Endothelial cell (in vitro differentiated cells): ENCODE results near the gene HSPB1. TPM values are rescaled to one million over a fixed set of nuclear protein-coding genes. Genes with fewer than 3 reads are reported as not detected.
"Not testable (repeated sequence)": the region's sequence is repeated elsewhere in the genome, so short reads cannot be mapped to it uniquely, and the experiment has no call there.

Experiments
- DNase-seq: peaks from one replicate; pipeline ENCODE4 v3.0.0; 2021; ENCODE audit warnings: low spot score
- H3K27ac Mint-ChIP-seq: one replicate; pipeline ENCODE4 v1.8.0; 2021; ENCODE audit warnings: mixed read lengths, inconsistent platforms; ENCODE audit not compliant: unreplicated experiment
- H3K27me3 Mint-ChIP-seq: one replicate; pipeline ENCODE4 v1.8.0; 2021; ENCODE audit warnings: mild to moderate bottlenecking, moderate library complexity, mixed read lengths, inconsistent platforms; ENCODE audit not compliant: unreplicated experiment
- H3K36me3 Mint-ChIP-seq: one replicate; pipeline ENCODE4 v1.8.0; 2021; ENCODE audit warnings: mild to moderate bottlenecking, low read depth, mixed read lengths, inconsistent platforms; ENCODE audit not compliant: unreplicated experiment
- H3K4me1 Mint-ChIP-seq: one replicate; pipeline ENCODE4 v1.8.0; 2021; ENCODE audit warnings: mild to moderate bottlenecking, mixed read lengths, inconsistent platforms; ENCODE audit not compliant: unreplicated experiment
- H3K4me3 Mint-ChIP-seq: one replicate; pipeline ENCODE4 v1.8.0; 2021; ENCODE audit warnings: mild to moderate bottlenecking, mixed read lengths, inconsistent platforms; ENCODE audit not compliant: unreplicated experiment
- H3K9me3 Mint-ChIP-seq: one replicate; pipeline ENCODE4 v1.8.0; 2021; ENCODE audit warnings: mixed read lengths, inconsistent platforms; ENCODE audit not compliant: unreplicated experiment
- total RNA-seq: library from RNA; stranded (reverse); fragmentation: NEBNext Ultra II Directional; extraction: Animal tissue kit (Norgen Biotek cat#: 25700); gene quantifications from one replicate; pipeline ENCODE4 v1.2.1, GENCODE V29; 2021; ENCODE audit not compliant: unreplicated experiment
- TF ChIP-seq, protein P1 (sequence below): fragments of 200-600 bp; sonication (generic); IDR thresholded peaks from one replicate; pipeline ENCODE4 v1.5.0; 2021; ENCODE audit warnings: antibody characterized with exemption; ENCODE audit not compliant: unreplicated experiment

The HSPB1 gene
- total RNA-seq, 1 donor from 2014 or later = 581 TPM

GRCh38 chr7:76330261-76330660, 27.8 kb downstream of the HSPB1 start:
- Mint-ChIP-seq H3K4me3 (peak overlapping the region; percentile 20), H3K36me3 (peaks cover 32% of the 10 kb centered on the region), H3K9me3 (no peaks in the 10 kb centered on the region), H3K27ac (peak overlapping the region; percentile 80), H3K4me1 (peaks cover 45% of the 10 kb centered on the region), H3K27me3 (peaks cover 9% of the 10 kb centered on the region)
- TF ChIP-seq, protein P1, sequence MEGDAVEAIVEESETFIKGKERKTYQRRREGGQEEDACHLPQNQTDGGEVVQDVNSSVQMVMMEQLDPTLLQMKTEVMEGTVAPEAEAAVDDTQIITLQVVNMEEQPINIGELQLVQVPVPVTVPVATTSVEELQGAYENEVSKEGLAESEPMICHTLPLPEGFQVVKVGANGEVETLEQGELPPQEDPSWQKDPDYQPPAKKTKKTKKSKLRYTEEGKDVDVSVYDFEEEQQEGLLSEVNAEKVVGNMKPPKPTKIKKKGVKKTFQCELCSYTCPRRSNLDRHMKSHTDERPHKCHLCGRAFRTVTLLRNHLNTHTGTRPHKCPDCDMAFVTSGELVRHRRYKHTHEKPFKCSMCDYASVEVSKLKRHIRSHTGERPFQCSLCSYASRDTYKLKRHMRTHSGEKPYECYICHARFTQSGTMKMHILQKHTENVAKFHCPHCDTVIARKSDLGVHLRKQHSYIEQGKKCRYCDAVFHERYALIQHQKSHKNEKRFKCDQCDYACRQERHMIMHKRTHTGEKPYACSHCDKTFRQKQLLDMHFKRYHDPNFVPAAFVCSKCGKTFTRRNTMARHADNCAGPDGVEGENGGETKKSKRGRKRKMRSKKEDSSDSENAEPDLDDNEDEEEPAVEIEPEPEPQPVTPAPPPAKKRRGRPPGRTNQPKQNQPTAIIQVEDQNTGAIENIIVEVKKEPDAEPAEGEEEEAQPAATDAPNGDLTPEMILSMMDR = no peak
- no peak for DNase-seq

DNA sequence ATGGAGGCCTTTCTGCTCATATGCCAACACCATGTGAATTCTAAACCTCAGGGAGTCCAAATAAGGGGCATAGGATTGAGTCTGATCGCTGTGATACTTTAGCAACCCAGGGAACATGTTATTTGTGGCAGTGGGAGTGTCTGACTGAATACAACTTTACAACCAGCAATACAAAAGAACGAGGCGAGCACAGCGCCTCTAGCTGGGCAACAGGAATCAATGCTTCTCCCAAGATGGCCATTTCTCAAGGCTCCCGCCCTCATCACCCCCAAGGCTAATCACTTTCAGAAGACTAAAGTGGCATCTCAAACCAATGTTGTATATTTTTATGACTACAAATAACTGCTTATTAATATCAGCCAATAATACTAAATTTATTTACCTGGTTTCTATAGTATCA, 28.2 kb downstream of the HSPB1 start:
- DNase-seq = no peak

GRCh38 chr7:76332078-76332477, 29.6 kb downstream of the HSPB1 start:
- Mint-ChIP-seq H3K4me3 (peak overlapping the region; percentile 4), H3K9me3 (no peaks in the 10 kb centered on the region), H3K36me3 (peaks cover 30% of the 10 kb centered on the region), H3K27me3 (peaks cover 9% of the 10 kb centered on the region), H3K4me1 (peaks cover 45% of the 10 kb centered on the region), H3K27ac (peak overlapping the region; percentile 59)
- TF ChIP-seq, protein P1 = no peak
- DNase-seq = no peak

More for the DNA sequence above, 28.2 kb downstream of the HSPB1 start:
- Mint-ChIP-seq H3K4me1 (peaks cover 45% of the 10 kb centered on the region), H3K36me3 (peaks cover 32% of the 10 kb centered on the region), H3K4me3 (no peak overlapping the region), H3K27me3 (peaks cover 9% of the 10 kb centered on the region), H3K9me3 (no peaks in the 10 kb centered on the region), H3K27ac (no peak overlapping the region)
- TF ChIP-seq, protein P1 = no peak

DNA sequence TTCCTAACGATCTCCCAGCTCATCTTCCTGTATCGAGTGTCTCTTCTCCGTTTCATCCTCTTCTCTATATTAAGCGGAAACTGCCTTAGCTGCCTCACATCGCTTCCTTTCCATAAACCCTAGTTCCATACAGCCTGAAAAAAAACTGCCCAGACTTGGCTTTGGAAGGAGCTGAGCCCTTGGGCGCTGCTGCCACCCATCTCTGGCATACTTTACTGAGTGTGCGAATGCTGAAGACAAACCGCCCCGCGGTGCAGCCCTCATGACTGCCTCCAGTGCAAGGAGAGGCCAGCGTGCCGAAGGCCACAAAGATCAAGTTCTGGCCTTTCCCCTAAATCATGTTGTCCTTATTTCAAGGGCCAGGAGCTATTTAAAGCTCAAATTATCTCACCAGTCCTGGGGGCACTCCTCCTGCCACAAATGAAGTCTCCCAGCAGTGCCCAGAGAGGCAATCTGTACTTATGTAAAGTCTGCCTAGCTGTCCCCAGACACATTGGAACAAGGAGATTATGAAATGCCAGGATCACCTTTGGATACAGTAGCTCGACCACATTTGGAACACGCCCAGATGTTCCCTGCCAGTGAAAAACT, 31.1 kb downstream of the HSPB1 start:
- peaks cover 40% of the 10 kb centered on the region for H3K4me1 Mint-ChIP-seq
- DNase-seq = no peak
- TF ChIP-seq, protein P1 = no peak
- H3K27me3 Mint-ChIP-seq = peaks cover 8% of the 10 kb centered on the region
- H3K36me3 Mint-ChIP-seq = peaks cover 26% of the 10 kb centered on the region
- H3K4me3 Mint-ChIP-seq = peak overlapping the region; percentile 42
- no peaks in the 10 kb centered on the region for H3K9me3 Mint-ChIP-seq
- peak overlapping the region; percentile 25 for H3K27ac Mint-ChIP-seq

GRCh38 chr7:76334320-76334967, 32.0 kb downstream of the HSPB1 start:
- no peak overlapping the region for H3K27ac Mint-ChIP-seq
- no peak for DNase-seq
- H3K4me3 Mint-ChIP-seq = no peak overlapping the region
- H3K4me1 Mint-ChIP-seq = peaks cover 36% of the 10 kb centered on the region
- TF ChIP-seq, protein P1 = no peak
- no peaks in the 10 kb centered on the region for H3K9me3 Mint-ChIP-seq
- peaks cover 18% of the 10 kb centered on the region for H3K36me3 Mint-ChIP-seq
- H3K27me3 Mint-ChIP-seq = peaks cover 4% of the 10 kb centered on the region

DNA sequence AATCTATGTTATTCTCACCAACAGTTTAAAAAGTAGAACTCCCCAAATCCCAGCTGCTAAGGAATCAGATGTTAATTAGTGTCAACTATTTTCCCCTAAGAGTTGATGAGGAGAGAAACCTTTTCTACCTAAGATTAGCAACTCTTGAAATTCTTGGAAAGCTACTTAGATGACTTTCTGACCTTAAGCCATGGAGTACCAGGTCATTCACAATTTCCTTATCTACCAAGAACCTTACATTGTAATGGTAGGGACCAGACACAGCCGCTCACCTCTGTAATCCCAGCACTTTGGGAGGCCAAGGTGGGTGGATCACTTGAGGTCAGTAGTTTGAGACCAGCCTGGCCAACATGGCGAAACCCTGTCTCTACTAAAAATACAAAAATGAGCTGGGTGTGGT, 32.9 kb downstream of the HSPB1 start:
- H3K4me1 Mint-ChIP-seq = peaks cover 29% of the 10 kb centered on the region
- H3K9me3 Mint-ChIP-seq = not testable (repeated sequence)

More for the DNA sequence above, 32.9 kb downstream of the HSPB1 start:
- H3K27me3 Mint-ChIP-seq, H3K27ac Mint-ChIP-seq, DNase-seq, H3K4me3 Mint-ChIP-seq: not testable (repeated sequence)
- H3K36me3 Mint-ChIP-seq = peaks cover 17% of the 10 kb centered on the region
